Esophagus (tissue), 2 donors: ENCODE results near the gene USP5. TPM values are rescaled to one million over a fixed set of nuclear protein-coding genes. Genes with fewer than 3 reads are reported as not detected.
A peak's percentile ranks its signal among the peaks of the same experiment; 100 is the strongest.

Experiments
- H3K27ac ChIP-seq, 2 donors: one replicate each; pipeline ENCODE4 v1.5.1; 2013; ENCODE audit warnings: low read depth in 2 of 2, mild to moderate bottlenecking in 2 of 2, inconsistent platforms in 1 of 2, low read length in 1 of 2, moderate library complexity in 1 of 2
- H3K27me3 ChIP-seq, 2 donors: one replicate each; pipeline ENCODE4 v1.6.1; 2013; ENCODE audit warnings: low read length in 2 of 2, control low read depth in 1 of 2, mild to moderate bottlenecking in 1 of 2; ENCODE audit not compliant: insufficient read depth in 2 of 2, control insufficient read depth in 1 of 2
- H3K36me3 ChIP-seq, 2 donors: one replicate each; pipeline ENCODE4 v1.6.1; 2013; ENCODE audit warnings: low read length in 1 of 2; ENCODE audit not compliant: control insufficient read depth in 2 of 2, insufficient read depth in 2 of 2
- H3K4me1 ChIP-seq, 2 donors: one replicate each; pipeline ENCODE4 v1.6.1; 2013; ENCODE audit warnings: low read length in 1 of 2; ENCODE audit not compliant: control insufficient read depth in 2 of 2, insufficient read depth in 2 of 2
- H3K4me3 ChIP-seq, 2 donors: one replicate each; pipeline ENCODE4 v1.5.1; 2013; ENCODE audit warnings: low read length in 2 of 2, mild to moderate bottlenecking in 2 of 2, low read depth in 1 of 2, moderate library complexity in 1 of 2
- H3K9me3 ChIP-seq, 2 donors: one replicate each; pipeline ENCODE4 v1.6.1; 2013; ENCODE audit warnings: mild to moderate bottlenecking in 2 of 2, low read depth in 1 of 2, low read length in 1 of 2, moderate library complexity in 1 of 2; ENCODE audit not compliant: control insufficient read depth in 2 of 2, insufficient read depth in 1 of 2
- WGBS, 2 donors: extraction: QIAGEN DNeasy Blood & Tissue Kit; methylation state at CpG; one replicate each; pipeline ENCODE4 v1.1.7; 2013; 5-methylcytosine and 5-hydroxymethylcytosine counted together
- polyA plus RNA-seq, 2 donors: library from polyadenylated mRNA; stranded (reverse); fragments of 200-250 nt; gene quantifications; one replicate each; pipeline ENCODE4 v1.2.3, GENCODE V29; 2013
- donor health status: healthy with polysubstance abuse.
- donor health status: Bipolar disorder and iron deficiency.

Gene USP5
- polyA plus RNA-seq, 2 donors, result 21.4 to 40.7 TPM

DNA sequence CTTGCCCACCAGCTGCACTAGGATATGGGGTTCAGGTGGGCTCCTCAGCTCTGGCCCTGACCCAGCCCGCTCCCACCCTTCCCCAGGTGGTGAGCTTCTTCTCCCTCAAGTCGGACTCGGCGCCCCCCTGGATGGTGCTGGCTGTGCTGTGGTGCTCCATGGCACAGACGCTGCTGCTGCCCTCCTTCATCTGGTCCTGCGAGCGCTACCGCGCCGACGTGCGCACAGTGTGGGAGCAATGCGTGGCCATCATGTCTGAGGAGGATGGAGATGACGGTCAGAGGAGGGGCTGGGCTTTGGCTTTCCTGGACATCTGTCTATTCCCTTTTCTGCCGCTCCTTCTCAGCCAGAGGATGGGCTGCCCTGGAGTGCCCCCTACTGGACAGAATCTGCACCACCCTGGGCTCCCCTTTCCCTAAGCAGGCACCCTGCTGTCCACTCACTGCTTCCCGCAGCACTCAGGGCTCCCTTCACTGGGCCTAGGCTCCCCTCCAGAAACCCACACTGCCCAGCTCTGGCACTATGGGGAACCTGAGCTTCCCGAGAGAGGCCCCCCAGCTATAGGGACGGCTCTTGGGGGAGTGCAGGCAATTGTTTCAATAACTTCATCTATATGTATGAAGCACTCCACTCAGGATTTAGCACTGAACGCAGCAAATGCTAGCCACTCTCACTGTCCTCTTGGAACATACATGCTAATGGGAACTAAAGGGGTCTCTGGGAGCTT lies 26.4 kb upstream of the USP5 start:
- Histone ChIP-seq H3K36me3 (no peaks in the 10 kb centered on the region), H3K4me1 (peaks cover 0 to 13% of the 10 kb centered on the region in 2 donors), H3K4me3 (no peak overlapping the region), H3K27me3 (peaks cover 0 to 9% of the 10 kb centered on the region in 2 donors), H3K9me3 (peaks cover 0 to 5% of the 10 kb centered on the region in 2 donors), H3K27ac (no peak overlapping the region)
- 7 to 10% methylated on average over 19 of the region's 19 CpGs for WGBS, 2 donors

DNA sequence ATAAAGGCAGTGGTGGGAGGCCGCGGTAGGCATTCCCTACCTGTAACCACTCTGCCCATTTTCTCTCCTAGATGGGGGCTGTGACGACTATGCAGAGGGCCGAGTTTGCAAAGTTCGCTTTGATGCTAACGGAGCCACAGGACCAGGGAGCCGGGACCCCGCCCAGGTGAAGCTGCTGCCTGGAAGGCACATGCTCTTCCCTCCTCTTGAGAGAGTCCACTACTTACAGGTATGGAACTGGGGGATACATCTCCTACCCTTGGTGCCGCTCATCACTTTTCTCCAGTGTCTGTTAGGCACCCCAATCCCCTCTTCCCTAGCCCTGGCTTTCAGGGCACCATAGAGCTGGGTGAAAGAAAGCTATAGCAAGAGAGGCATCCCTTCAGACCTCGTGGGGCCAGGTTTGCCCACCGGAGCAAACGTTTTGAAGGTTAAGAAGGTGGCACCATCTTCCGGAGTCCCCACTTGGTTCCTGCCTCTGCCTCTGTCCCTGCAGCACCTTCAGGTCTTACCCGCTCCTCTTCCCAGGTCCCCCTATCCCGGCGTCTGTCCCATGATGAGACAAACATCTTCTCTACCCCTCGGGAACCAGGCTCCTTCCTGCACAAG lies 25.7 kb upstream of the USP5 start:
- peaks cover 0 to 9% of the 10 kb centered on the region in 2 donors for H3K27me3 ChIP-seq
- peaks cover 0 to 5% of the 10 kb centered on the region in 2 donors for H3K9me3 ChIP-seq
- no peaks in the 10 kb centered on the region for H3K36me3 ChIP-seq
- H3K4me1 ChIP-seq, result peaks cover 0 to 13% of the 10 kb centered on the region in 2 donors
- no peak overlapping the region for H3K4me3 ChIP-seq
- WGBS, 2 donors, result 78% methylated on average over 17 of the region's 17 CpGs
- no peak overlapping the region for H3K27ac ChIP-seq

DNA sequence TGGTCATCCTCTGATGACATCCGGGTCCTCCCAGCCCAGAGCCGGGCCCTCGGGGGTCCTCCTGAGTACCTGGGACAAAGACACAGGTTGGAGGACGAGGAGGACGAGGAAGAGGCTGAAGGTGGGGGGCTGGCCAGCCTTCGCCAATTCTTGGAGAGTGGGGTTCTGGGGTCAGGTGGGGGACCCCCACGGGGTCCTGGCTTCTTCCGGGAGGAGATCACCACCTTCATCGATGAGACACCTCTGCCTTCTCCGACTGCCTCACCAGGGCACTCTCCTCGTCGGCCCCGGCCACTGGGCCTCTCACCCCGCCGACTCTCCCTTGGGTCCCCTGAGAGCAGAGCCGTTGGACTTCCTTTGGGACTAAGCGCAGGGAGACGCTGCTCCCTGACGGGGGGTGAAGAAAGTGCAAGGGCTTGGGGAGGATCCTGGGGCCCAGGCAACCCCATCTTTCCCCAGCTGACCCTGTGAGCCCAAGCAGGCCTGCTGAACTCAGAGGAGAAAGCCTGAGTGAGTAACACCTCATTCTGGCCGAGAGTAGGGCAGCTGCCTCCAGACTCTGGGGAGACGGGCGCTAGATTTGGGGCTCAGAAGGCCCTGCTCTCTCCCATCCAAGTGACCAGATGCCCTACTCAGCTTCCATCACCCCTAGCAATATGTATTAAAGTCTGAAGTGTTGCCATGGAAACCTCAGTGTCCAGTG lies 25.1 kb upstream of the USP5 start:
- H3K4me1 ChIP-seq, result peaks cover 0 to 11% of the 10 kb centered on the region in 2 donors
- H3K27ac ChIP-seq, result no peak overlapping the region
- 75 to 84% methylated on average over 22 of the region's 22 CpGs for WGBS, 2 donors
- no peaks in the 10 kb centered on the region for H3K36me3 ChIP-seq
- peaks cover 0 to 5% of the 10 kb centered on the region in 2 donors for H3K9me3 ChIP-seq
- H3K4me3 ChIP-seq, result no peak overlapping the region
- H3K27me3 ChIP-seq, result peaks cover 0 to 9% of the 10 kb centered on the region in 2 donors

DNA sequence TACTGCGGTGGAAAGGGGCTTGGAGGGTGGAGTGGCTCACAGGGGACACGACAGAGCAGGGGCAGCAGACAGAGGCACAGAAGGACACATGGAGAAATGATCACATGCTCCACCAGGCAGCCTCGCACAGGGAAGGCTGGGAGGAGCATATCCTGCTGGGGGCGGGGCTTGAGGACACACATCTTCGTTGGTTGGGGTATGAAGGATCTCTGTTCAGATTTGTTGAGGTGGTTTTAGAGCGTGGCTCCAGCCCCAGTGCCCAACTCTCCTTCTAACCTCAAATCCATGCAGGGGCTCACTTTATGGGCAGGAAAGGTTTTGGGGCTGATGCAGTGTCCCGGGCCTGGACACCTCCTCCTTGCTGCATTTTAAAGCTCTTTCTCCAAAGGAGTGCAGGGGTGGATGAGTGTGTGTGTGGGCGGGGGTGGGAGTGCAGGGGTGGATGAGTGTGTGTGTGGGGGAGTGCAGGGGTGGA lies 24.5 kb upstream of the USP5 start:
- H3K36me3 ChIP-seq, result no peaks in the 10 kb centered on the region
- H3K9me3 ChIP-seq, result peaks cover 0 to 5% of the 10 kb centered on the region in 2 donors
- H3K4me3 ChIP-seq, result no peak overlapping the region
- H3K27me3 ChIP-seq, result peaks cover 0 to 8% of the 10 kb centered on the region in 2 donors
- H3K27ac ChIP-seq, result no peak overlapping the region
- WGBS, 2 donors, result 5 to 7% methylated on average over 8 of the region's 8 CpGs
- H3K4me1 ChIP-seq, result peaks cover 0 to 9% of the 10 kb centered on the region in 2 donors

DNA sequence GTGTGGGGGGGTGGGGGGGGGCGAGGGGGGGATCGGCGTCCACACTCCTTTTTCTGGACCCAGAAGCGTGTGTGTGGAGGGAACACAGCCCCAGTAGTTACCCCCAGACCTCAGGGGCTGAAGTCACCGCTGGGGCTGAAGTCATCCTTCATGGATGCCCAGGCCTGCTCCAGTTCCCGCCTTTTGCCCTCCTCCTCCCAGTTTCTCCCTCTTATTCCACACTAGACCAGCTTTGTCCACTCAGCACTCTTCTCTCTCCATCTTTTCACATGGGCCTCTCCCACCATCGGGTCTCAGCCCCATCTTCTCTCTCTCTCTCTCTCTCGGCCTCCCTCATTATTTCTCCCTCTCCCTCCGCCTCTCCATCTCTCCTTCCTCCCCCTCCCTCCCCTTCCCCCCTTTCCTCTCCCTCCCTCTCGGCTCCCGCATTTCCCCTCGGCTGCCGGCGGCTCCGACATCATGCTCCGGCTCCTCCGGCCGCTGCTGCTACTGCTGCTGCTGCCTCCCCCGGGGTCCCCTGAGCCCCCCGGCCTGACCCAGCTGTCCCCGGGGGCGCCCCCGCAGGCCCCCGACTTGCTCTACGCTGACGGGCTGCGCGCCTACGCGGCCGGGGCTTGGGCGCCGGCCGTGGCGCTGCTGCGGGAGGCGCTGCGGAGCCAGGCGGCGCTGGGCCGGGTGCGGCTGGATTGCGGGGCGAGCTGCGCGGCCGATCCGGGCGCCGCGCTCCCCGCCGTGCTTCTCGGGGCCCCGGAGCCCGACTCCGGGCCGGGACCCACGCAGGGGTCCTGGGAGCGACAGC lies 23.8 kb upstream of the USP5 start, which contains the start of gene P3H3:
TSS of gene P3H3 (plus strand) at position 426 of the 799 bp plus-strand sequence. CDS start at position 460, 34 bp downstream.
- peaks cover 0 to 5% of the 10 kb centered on the region in 2 donors for H3K9me3 ChIP-seq
- peak within 1 kb of the TSS; percentile 56 to 70 for H3K4me3 ChIP-seq
- 0 to 1% methylated on average over 55 to 59 of the region's 60 CpGs for WGBS, 2 donors
- peak within 1 kb of the TSS; percentile 42 to 70 for H3K27ac ChIP-seq
- no peaks in the 10 kb centered on the region for H3K36me3 ChIP-seq
- H3K27me3 ChIP-seq, result peaks cover 0 to 2% of the 10 kb centered on the region in 2 donors
- peaks cover 0 to 9% of the 10 kb centered on the region in 2 donors for H3K4me1 ChIP-seq

DNA sequence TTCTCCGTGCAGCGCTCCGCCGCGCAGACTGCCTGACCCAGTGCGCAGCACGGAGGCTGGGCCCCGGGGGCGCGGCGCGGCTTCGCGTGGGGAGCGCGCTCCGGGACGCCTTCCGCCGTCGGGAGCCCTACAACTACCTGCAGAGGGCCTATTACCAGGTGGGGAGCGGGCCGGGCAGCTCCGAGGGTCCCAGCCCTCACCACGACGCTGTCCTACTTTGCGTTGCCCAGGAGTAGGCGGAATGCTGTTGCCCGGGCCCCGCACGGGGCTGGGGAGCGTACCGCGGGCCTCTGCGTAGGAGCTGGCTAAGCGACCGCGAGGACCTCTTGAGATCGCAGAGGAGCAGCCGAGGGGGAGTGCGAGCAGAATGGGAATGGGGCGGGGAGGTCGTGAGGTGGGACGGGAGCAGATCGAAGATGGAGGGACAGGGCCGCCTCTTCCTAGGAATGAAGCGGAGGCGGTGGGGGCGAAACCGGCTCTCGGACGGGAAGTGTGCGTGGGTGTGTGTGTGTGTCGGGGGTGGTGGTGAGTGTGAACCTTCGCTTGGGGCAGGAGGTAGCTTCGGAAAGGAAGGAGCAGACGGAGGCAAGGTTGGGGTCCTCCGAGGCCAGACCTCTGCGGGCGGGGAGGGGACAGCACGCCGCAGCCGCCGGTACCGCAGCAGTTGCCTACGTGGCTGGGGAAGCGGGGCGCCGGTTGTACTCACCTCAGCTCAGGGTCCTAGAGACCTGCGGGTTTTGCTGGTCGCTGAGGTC lies 23.0 kb upstream of the USP5 start:
- Histone ChIP-seq H3K4me3 (peak overlapping the region; percentile 56 to 70), H3K27me3 (no peaks in the 10 kb centered on the region), H3K9me3 (peaks cover 0 to 4% of the 10 kb centered on the region in 2 donors), H3K36me3 (peaks cover 0 to 5% of the 10 kb centered on the region in 2 donors), H3K4me1 (peaks cover 0 to 9% of the 10 kb centered on the region in 2 donors), H3K27ac (peak overlapping the region; percentile 42 to 70)
- WGBS, 2 donors, result 1% methylated on average over 70 to 71 of the region's 71 CpGs

DNA sequence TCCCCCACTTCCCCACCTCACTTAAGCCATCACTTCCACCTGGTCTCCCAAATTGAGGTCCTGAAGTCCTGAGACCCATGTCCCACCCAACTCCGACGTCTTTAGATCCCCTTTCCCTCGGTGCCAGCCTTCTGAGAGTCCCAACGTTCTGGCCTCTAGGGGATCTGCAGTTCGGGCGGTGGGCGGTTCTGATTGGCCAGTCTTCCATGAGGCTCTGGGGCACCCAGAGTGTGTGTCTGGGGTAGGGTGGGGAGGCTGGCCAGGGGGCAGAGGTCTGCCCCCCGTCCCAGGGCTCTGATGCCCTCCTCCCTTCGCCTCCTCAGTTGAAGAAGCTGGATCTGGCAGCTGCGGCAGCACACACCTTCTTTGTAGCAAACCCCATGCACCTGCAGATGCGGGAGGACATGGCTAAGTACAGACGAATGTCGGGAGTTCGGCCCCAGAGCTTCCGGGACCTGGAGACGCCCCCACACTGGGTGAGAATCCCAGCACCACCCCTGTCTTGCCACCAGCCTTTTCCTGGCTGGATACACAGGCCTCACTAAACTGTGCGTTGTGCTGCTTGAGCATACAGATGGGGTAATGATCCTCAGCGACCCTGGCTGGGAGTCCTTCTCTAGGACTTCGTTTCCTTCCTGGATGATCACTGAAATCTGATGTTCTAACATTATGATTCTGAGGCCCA lies 22.3 kb upstream of the USP5 start:
- peaks cover 0 to 5% of the 10 kb centered on the region in 2 donors for H3K36me3 ChIP-seq
- H3K9me3 ChIP-seq, result peaks cover 0 to 1% of the 10 kb centered on the region in 2 donors
- H3K27ac ChIP-seq, result peak overlapping the region; percentile 42 to 70
- no peaks in the 10 kb centered on the region for H3K27me3 ChIP-seq
- 35 to 38% methylated on average over 19 of the region's 19 CpGs for WGBS, 2 donors
- peak overlapping the region; percentile 56 to 70 for H3K4me3 ChIP-seq
- H3K4me1 ChIP-seq, result peaks cover 0 to 9% of the 10 kb centered on the region in 2 donors

DNA sequence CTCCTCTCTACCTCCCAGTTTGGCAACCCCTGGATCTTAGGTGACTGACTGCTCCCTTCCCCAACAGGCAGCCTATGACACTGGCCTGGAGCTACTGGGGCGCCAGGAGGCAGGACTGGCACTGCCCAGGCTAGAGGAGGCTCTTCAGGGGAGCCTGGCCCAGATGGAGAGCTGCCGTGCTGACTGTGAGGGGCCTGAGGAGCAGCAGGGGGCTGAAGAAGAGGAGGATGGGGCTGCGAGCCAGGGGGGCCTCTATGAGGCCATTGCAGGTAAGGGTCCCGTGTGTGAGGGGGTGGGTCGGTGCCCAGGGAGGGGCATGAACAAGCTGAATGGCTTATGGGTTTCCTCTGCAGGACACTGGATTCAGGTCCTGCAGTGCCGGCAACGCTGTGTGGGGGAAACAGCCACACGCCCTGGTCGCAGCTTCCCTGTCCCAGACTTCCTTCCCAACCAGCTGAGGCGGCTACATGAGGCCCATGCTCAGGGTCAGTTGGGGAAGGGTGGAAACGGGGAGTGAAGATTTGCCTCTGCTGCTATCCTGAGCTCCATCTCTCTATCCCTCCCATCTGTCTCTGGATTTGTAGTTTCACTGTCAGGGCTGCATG lies 21.6 kb upstream of the USP5 start:
- peaks cover 0 to 1% of the 10 kb centered on the region in 2 donors for H3K9me3 ChIP-seq
- peaks cover 0 to 9% of the 10 kb centered on the region in 2 donors for H3K4me1 ChIP-seq
- no peak overlapping the region for H3K27ac ChIP-seq
- H3K4me3 ChIP-seq, result no peak overlapping the region
- peaks cover 0 to 5% of the 10 kb centered on the region in 2 donors for H3K36me3 ChIP-seq
- 87 to 90% methylated on average over 11 of the region's 11 CpGs for WGBS, 2 donors
- H3K27me3 ChIP-seq, result no peaks in the 10 kb centered on the region
